Measurements from ENCODE around the gene DNASE2.
"Not testable (repeated sequence)": the region's sequence is repeated elsewhere in the genome, so short reads cannot be mapped to it uniquely, and the experiment has no call there.

The DNASE2 gene

GRCh38 chr19:12881172-12881808 is at the start of gene DNASE2:
Gene DNASE2, minus strand, starts transcription at chr19:12881449. Its CDS starts 74 bp downstream, at chr19:12881375.
- DNase-seq (ENCODE audit: low spot score): peak; percentile 42

- no peak for DNase-seq (ENCODE audit: low spot score)
Measured at GRCh38 chr19:12930002-12930645, 48.9 kb upstream of the DNASE2 start.

GRCh38 chr19:12924621-12925310 is 43.5 kb upstream of the DNASE2 start:
- no peak for DNase-seq (ENCODE audit: low spot score)

- DNase-seq (ENCODE audit: low spot score): no peak
Measured at GRCh38 chr19:12922959-12923358, 41.7 kb upstream of the DNASE2 start.

DNA sequence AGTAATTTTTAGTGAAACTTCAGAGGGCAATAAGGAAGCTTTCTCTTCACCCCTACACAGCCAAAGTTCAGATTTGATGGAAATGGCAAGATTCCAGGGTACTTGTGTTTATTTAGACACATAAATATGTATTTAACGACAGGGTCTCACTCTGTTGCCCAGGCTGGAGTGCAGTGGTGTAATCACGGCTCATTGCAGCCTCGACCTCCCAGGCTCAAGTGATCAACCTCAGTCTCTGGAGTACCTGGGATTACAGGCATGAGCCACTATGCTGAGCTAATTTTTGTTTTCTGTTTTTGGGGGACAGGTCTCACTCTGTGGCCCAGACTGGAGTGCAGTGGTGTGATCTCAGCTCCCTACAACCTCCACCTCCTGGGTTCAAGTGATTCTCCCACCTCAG is 39.8 kb upstream of the DNASE2 start:
- DNase-seq (ENCODE audit: low spot score): no peak

DNA sequence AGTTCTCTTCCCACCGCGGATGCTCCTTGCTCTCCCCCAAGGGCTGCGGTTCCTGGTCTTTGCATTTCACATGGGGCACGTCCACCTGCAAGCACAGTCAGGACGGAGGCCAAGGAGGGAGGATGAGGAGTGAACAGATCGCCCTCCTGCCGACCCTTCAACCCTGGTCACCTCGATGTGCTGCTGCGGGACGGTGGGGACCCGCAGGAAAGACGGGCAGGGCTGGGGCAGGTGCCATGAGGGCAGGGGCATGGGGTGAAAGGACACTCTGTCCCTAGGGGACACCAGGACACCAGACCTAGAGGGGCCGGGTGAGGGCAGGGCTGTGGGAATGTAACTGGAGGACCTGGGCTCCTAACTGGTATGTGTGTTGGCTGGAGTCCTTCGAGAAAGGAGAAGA is 37.0 kb upstream of the DNASE2 start:
- no peak for DNase-seq (ENCODE audit: low spot score)

- not testable (repeated sequence) for DNase-seq (ENCODE audit: low spot score)
Measured at GRCh38 chr19:12915860-12916259, 34.6 kb upstream of the DNASE2 start.

- DNase-seq (ENCODE audit: low spot score): no peak
Measured at GRCh38 chr19:12913851-12914690, 32.8 kb upstream of the DNASE2 start.

DNA sequence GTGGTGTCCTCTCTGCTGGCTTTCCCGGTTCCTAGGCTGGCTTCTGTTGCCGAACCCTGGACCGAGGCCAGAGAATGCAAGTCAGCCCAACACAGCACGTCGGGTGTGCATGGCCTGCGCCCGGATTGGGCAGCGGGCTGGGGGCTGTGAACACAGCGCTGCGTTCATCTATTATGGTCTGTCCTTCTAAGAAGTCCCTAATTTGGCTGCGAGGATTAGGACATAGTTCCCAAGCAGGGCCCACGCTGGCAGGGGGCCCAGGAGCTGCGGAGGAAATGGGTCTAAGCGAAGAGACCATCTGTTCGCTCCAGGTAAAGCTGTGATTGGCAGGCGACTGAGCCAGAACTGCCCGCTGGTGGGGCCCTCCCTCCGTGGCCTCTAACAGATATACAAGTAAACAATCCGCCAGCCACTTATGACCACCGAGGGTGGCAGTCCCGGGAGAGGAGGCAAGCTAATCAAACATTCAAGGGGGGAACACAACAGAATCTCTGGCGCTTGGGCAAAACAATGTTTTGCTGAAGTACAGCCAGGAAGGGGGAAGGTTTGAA is 31.8 kb upstream of the DNASE2 start:
- no peak for DNase-seq (ENCODE audit: low spot score)

- no peak for DNase-seq (ENCODE audit: low spot score)
Measured at GRCh38 chr19:12912571-12912970, 31.3 kb upstream of the DNASE2 start.

- DNase-seq (ENCODE audit: low spot score): no peak
Measured at GRCh38 chr19:12907166-12907565, 25.9 kb upstream of the DNASE2 start.

DNA sequence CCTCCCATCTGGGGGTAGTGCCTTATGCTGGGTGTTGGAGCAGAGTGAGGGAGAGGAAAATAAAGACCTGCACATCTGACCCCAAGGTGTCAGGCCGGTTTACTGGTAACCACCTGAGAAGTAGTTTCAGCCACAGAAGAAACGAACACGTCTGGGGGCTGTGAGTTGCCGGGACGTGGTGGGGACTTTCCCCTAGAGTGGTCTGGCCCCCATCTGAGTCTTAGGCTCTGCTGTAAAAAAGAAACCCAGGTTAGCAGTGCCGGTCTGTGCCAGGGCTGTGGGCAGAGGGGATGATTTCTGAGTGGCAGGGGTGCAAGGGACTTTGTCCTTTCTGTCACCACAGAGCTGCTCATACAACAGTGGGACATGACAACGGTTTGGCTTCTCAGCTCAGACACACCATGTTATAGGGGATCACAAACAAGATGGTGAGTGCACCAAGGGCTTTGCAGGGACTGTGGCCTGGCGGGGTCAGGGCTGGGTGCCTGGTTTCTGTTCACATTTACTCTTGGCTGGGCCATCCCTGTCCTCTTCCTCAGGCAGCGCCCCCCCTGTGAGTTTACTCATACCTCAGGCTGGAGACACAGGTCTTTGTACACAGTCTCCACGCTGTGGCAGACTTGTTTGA is 18.8 kb upstream of the DNASE2 start:
- DNase-seq (ENCODE audit: low spot score): no peak

DNA sequence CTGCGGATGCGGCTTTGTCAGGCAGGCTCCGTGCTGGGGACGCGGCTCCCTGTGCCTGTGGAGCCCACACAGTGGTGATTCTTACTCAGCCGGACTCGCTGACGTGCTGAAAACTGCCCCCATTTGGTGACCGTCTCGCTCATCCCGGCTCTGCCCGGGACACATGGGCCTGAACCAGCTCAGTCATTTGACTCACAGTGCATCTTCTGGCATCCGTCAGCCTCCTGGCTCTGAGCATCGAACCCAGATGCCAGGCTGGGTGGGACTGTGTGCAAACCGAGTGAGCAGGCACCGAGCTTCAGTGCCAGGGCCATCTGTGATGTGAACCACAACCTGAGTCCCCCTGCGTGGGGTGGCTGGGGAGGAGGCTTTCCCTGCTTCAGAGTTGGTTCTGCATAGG is 15.2 kb upstream of the DNASE2 start:
- DNase-seq (ENCODE audit: low spot score): no peak

GRCh38 chr19:12893582-12893981 is 12.3 kb upstream of the DNASE2 start:
- DNase-seq (ENCODE audit: low spot score): no peak

DNA sequence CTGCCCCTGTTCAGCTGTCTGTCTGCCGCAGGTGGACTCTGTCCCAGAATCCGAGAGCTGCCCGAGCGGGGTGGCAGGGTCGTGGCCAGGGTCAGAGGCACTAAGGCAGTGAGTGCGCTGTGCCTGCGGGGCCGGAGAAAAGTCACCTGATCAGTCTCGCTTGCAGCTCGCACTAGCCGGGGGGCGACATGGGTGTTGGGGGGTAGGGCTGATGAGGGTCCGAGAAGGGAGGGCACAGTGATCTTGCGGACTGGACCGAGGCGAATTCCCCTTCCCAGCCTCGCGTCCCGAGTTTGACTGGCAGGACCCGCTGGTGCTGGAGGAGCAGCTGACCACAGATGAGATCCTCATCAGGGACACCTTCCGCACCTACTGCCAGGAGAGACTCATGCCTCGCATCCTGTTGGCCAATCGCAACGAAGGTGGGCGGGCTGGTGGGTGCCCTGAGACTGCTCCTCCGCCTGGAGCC is 10.3 kb upstream of the DNASE2 start:
- no peak for DNase-seq (ENCODE audit: low spot score)

- peak; percentile 98 for DNase-seq (ENCODE audit: low spot score)
Measured at GRCh38 chr19:12890787-12891552, 9.7 kb upstream of the DNASE2 start, which contains the start of gene GCDH. Gene GCDH, plus strand, starts transcription at chr19:12891160. Its CDS starts 145 bp downstream, at chr19:12891305.

GRCh38 chr19:12890299-12890786 is 9.1 kb upstream of the DNASE2 start:
- DNase-seq (ENCODE audit: low spot score): not testable (repeated sequence)

DNA sequence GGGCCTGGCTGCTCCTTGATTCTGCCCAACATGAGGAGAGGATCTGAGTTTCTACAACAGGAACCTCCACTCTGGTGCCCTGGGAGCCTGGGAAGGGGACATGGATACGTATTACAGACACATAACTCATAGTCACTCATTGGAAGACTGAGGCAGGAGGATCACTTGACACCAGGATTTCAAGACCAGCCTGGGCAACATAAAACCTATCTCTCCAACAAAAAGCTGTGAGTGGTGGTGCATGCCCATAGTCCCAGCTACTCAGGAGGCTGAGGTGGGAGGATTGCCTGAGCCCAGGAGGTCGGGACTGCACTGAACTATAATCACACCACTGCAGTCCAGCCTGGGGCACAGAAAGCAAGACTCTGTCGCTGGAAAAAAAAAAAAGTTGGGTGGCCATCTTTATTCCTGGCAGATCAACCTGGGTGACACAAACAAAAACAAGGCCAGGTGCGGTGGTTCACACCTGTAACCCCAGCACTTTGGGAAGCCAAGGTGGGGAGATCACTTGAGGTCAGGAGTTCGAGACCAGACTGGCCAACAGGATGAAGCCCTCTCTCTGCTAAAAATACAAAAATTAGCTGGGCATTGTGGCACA is 6.9 kb upstream of the DNASE2 start:
- DNase-seq (ENCODE audit: low spot score): no peak

DNA sequence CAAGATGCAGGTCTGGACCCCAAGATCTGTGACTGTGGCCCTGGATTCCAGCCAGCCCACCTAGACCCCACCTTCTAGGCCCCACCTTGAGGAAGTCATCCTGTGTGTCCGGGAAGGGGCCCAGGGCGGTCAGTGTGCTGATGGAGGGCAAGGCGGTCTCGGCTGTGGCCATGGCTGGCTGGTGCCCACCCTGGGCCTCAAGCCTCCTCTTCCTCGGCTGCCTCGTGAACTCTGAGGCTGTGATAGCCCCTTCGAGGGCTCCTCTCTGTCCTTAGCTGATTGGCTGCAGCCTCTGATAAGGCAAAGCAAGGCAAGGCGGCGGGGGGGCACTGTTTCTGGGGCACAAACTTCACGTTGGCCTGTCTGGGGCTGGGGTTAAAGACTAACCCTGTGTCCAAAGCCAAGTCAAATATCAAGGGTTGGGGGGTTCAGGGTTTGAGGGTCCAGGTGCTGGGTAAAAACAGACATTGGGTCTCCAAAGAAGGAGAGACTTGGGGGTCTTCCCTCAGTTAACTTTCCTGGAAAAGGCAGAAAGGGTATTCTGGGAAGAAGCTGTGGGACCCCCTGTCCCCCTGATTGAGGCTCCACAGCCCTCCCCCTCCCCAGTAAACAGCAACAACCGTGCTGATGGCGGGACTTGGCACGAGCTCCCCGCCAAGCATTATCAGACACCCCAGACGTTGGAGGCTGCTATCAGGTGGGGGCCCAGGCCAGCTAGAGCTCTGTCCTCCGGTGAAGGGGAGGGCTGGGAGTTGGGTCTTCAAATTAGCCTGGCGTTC is 5.9 kb upstream of the DNASE2 start, which contains the start of gene KLF1:
Gene KLF1 (minus strand): TSS at position 233 of the 779 bp plus-strand sequence. CDS start 61 bp downstream, at position 172.
- DNase-seq (ENCODE audit: low spot score): no peak

Measured in kidney capillary endothelial cell (primary cell).